Stimulated activated CD4-positive, alpha-beta T cell treated with anti-CD3 and anti-CD28 coated beads, TNF-alpha, amount 100 ng/mL, for 1 hour (primary cell): ENCODE data around the gene WNT4.

Experiments
- DNase-seq, 3 donors: peaks; one replicate each; pipeline ENCODE4 v3.0.0-alpha.2; 2020; ENCODE audit warnings: low read depth in 3 of 3, low spot score in 1 of 3

WNT4 gene

GRCh38 chr1:22143065-22144033 lies at the start of gene WNT4:
WNT4 (minus strand) TSS chr1:22143097; CDS start chr1:22142922, 175 bp downstream.
- DNase-seq: no peak

GRCh38 chr1:22190731-22191130 lies 47.8 kb upstream of the WNT4 start:
- DNase-seq: no peak

GRCh38 chr1:22190251-22190650 lies 47.4 kb upstream of the WNT4 start:
- DNase-seq: no peak

- DNase-seq: no peak
These were observed 46.7 kb upstream of the WNT4 start for GRCh38 chr1:22189619-22190018.

- DNase-seq: no peak
These were observed 46.0 kb upstream of the WNT4 start for GRCh38 chr1:22188914-22189313.

GRCh38 chr1:22188436-22188835 lies 45.5 kb upstream of the WNT4 start:
- no peak for DNase-seq

- DNase-seq: no peak
These were observed 43.4 kb upstream of the WNT4 start for GRCh38 chr1:22186311-22186710.

- DNase-seq: no peak
These were observed 42.2 kb upstream of the WNT4 start for GRCh38 chr1:22184892-22185612.

GRCh38 chr1:22184454-22184853 lies 41.6 kb upstream of the WNT4 start:
- DNase-seq: no peak

GRCh38 chr1:22182715-22183114 lies 39.8 kb upstream of the WNT4 start:
- DNase-seq: no peak

- no peak for DNase-seq
These were observed 36.4 kb upstream of the WNT4 start for GRCh38 chr1:22179197-22179803.

- DNase-seq: peak in 1 of 3 donors; percentile 5
These were observed 34.6 kb upstream of the WNT4 start for GRCh38 chr1:22177354-22178003.

GRCh38 chr1:22176258-22176657 lies 33.4 kb upstream of the WNT4 start:
- DNase-seq: peak in 1 of 3 donors; percentile 5

- no peak for DNase-seq
These were observed 31.7 kb upstream of the WNT4 start for GRCh38 chr1:22174446-22175220.

GRCh38 chr1:22171951-22172715 lies 29.2 kb upstream of the WNT4 start:
- no peak for DNase-seq

- no peak for DNase-seq
These were observed 26.9 kb upstream of the WNT4 start for GRCh38 chr1:22169816-22170215.

GRCh38 chr1:22168412-22168973 lies 25.6 kb upstream of the WNT4 start:
- no peak for DNase-seq

GRCh38 chr1:22166439-22166838 lies 23.5 kb upstream of the WNT4 start:
- no peak for DNase-seq
